H1 (cell line): ENCODE results near the gene AGO3. TPM values are rescaled to one million over a fixed set of nuclear protein-coding genes. Genes with fewer than 3 reads are reported as not detected.

ENCODE experiments used
- CTCF ChIA-PET: fragments of 300-600 bp; sonication (Branson Sonifier 250); formaldehyde crosslinking; loops from one replicate; lab custom pipeline; 2021; ENCODE audit not compliant: partially characterized antibody; lab: Charles Lee
- POLR2A ChIA-PET: fragments of 300-600 bp; sonication (Branson Sonifier 250); formaldehyde crosslinking; loops from one replicate; lab custom pipeline; 2021; ENCODE audit warnings: inconsistent platforms; ENCODE audit not compliant: partially characterized antibody; lab: Charles Lee
- DNase-seq, 2 experiments: peaks; one replicate each; pipeline versions ENCODE4 v3.0.0 to v3.0.0-alpha.2; 2010 to 2022; ENCODE audit warnings: low spot score in 2 of 2, low read depth in 1 of 2, mixed read lengths in 1 of 2
- FAIRE-seq: peaks from 2 replicates; lab custom pipeline; 2011; peaks lifted over from hg19 to GRCh38; lab: Jason Lieb, UNC
- H2AFZ ChIP-seq: 2 replicates; pipeline ENCODE4 v1.8.1; 2012; ENCODE audit warnings: low read length, inconsistent platforms
- H2AK5ac ChIP-seq: 2 replicates; pipeline ENCODE4 v1.6.1; 2013; ENCODE audit warnings: low read depth, low read length
- H2BK120ac ChIP-seq: replicated peaks from 2 replicates; pipeline ENCODE3; 2013; ENCODE audit warnings: low read depth, low read length, inconsistent platforms
- H2BK12ac ChIP-seq: 2 replicates; pipeline ENCODE4 v1.6.1; 2013; ENCODE audit warnings: low read depth, low read length
- H2BK15ac ChIP-seq: 2 replicates; pipeline ENCODE4 v1.6.1; 2013; ENCODE audit warnings: low read length
- H2BK20ac ChIP-seq: 2 replicates; pipeline ENCODE4 v1.6.1; 2013; ENCODE audit warnings: low read length
- H2BK5ac ChIP-seq: 2 replicates; pipeline ENCODE4 v1.6.1; 2013; ENCODE audit warnings: low read depth, low read length
- H3K14ac ChIP-seq: 2 replicates; pipeline ENCODE4 v1.6.1; 2013; ENCODE audit warnings: inconsistent platforms; ENCODE audit not compliant: insufficient read length
- H3K18ac ChIP-seq: 2 replicates; pipeline ENCODE4 v1.6.1; 2013; ENCODE audit warnings: low read length; ENCODE audit errors: extremely low read depth
- H3K23ac ChIP-seq: 2 replicates; pipeline ENCODE4 v1.6.1; 2013; ENCODE audit warnings: inconsistent platforms; ENCODE audit not compliant: insufficient read length
- H3K23me2 ChIP-seq: 2 replicates; pipeline ENCODE4 v1.6.1; 2013; ENCODE audit warnings: low read depth, low read length
- H3K27ac ChIP-seq: 2 replicates; pipeline ENCODE4 v1.6.1; 2011; ENCODE audit warnings: low read depth, low read length, inconsistent platforms
- H3K27me3 ChIP-seq, 4 experiments: replicated peaks in 1 of 4; 1 replicate in 1 of 4; 2 replicates in 3 of 4; pipeline versions ENCODE4 v1.6.1 to v1.8.1; 2011 to 2013; ENCODE audit warnings: low read length in 3 of 4, mild to moderate bottlenecking in 3 of 4, inconsistent platforms in 2 of 4, mixed read lengths in 2 of 4, moderate library complexity in 1 of 4; ENCODE audit not compliant: control insufficient read depth in 3 of 4, insufficient read depth in 3 of 4; ENCODE audit errors: extremely low read depth in 1 of 4
- H3K36me3 ChIP-seq, 4 experiments: 2 replicates each; pipeline versions ENCODE4 v1.6.1 to v1.8.1; 2011 to 2013; ENCODE audit warnings: mild to moderate bottlenecking in 4 of 4, low read length in 3 of 4, moderate library complexity in 2 of 4, control low read depth in 1 of 4, inconsistent platforms in 1 of 4; ENCODE audit not compliant: insufficient read depth in 4 of 4, control insufficient read depth in 2 of 4
- H3K4ac ChIP-seq: replicated peaks from 2 replicates; pipeline ENCODE3; 2013; ENCODE audit warnings: low read length, low read depth, mixed read lengths, inconsistent platforms; ENCODE audit not compliant: insufficient read length
- H3K4me1 ChIP-seq, 4 experiments: replicated peaks in 1 of 4; 1 replicate in 1 of 4; 2 replicates in 3 of 4; pipeline versions ENCODE4 v1.6.1 to v1.8.1; 2011 to 2013; ENCODE audit warnings: low read length in 3 of 4, inconsistent platforms in 2 of 4, mixed read lengths in 1 of 4; ENCODE audit not compliant: insufficient read depth in 4 of 4, control insufficient read depth in 3 of 4
- H3K4me2 ChIP-seq, 2 experiments: 2 replicates each; pipeline versions ENCODE4 v1.6.1 to v1.8.1; 2011 to 2013; ENCODE audit warnings: low read depth in 2 of 2, low read length in 2 of 2, control low read depth in 1 of 2, inconsistent platforms in 1 of 2, mild to moderate bottlenecking in 1 of 2; ENCODE audit not compliant: insufficient read depth in 1 of 2
- H3K4me3 ChIP-seq, 4 experiments: fragments of 200-600, 300-600 bp in 1 of 4; sonication (generic), shearing (Covaris generic), sonication (Bioruptor Twin) in 1 of 4; 2 replicates each; pipeline versions ENCODE4 v1.5.1 to v1.8.1; 2011 to 2016; ENCODE audit warnings: low read length in 4 of 4, low read depth in 3 of 4, control low read depth in 2 of 4, inconsistent platforms in 2 of 4, mild to moderate bottlenecking in 2 of 4, mixed read lengths in 1 of 4, moderate library complexity in 1 of 4; ENCODE audit not compliant: insufficient read depth in 2 of 4; ENCODE audit errors: extremely low read depth in 1 of 4
- H3K56ac ChIP-seq: replicated peaks from 2 replicates; pipeline ENCODE3; 2013; ENCODE audit warnings: low read depth, mild to moderate bottlenecking, mixed read lengths, low read length, inconsistent platforms; ENCODE audit not compliant: insufficient read length
- H3K79me1 ChIP-seq: 2 replicates; pipeline ENCODE4 v1.6.1; 2013; ENCODE audit warnings: low read depth, low read length, control low read depth
- H3K79me2 ChIP-seq, 2 experiments: 2 replicates each; pipeline versions ENCODE4 v1.6.1 to v1.8.1; 2012 to 2013; ENCODE audit warnings: low read length in 2 of 2, mild to moderate bottlenecking in 2 of 2, inconsistent platforms in 1 of 2; ENCODE audit not compliant: insufficient read depth in 2 of 2, control insufficient read depth in 1 of 2
- H3K9ac ChIP-seq, 4 experiments: replicated peaks in 1 of 4; 1 replicate in 1 of 4; 2 replicates in 3 of 4; pipeline versions ENCODE4 v1.6.1 to v1.8.1; 2011 to 2013; ENCODE audit warnings: low read depth in 3 of 4, low read length in 3 of 4, control low read depth in 2 of 4, mild to moderate bottlenecking in 2 of 4, moderate library complexity in 2 of 4, inconsistent platforms in 1 of 4; ENCODE audit errors: extremely low read depth in 1 of 4
- H3K9me3 ChIP-seq, 2 experiments: 2 replicates each; pipeline versions ENCODE4 v1.6.1 to v1.8.1; 2012 to 2013; ENCODE audit warnings: mild to moderate bottlenecking in 2 of 2, moderate library complexity in 2 of 2, control low read depth in 1 of 2, inconsistent platforms in 1 of 2, low read depth in 1 of 2, low read length in 1 of 2, mixed read lengths in 1 of 2; ENCODE audit not compliant: insufficient read depth in 2 of 2
- H4K20me1 ChIP-seq, 2 experiments: replicated peaks in 1 of 2; 2 replicates each; pipeline versions ENCODE3 to v1.8.1; 2011 to 2013; ENCODE audit warnings: inconsistent platforms in 2 of 2, low read length in 2 of 2, mild to moderate bottlenecking in 1 of 2; ENCODE audit not compliant: insufficient read depth in 2 of 2, control insufficient read depth in 1 of 2
- H4K5ac ChIP-seq: 2 replicates; pipeline ENCODE4 v1.6.1; 2013; ENCODE audit warnings: low read length, low read depth, mixed read lengths, inconsistent platforms; ENCODE audit not compliant: insufficient read length
- H4K8ac ChIP-seq: 2 replicates; pipeline ENCODE4 v1.8.0; 2013; ENCODE audit warnings: mild to moderate bottlenecking, moderate library complexity, low read length, inconsistent platforms; ENCODE audit not compliant: insufficient read depth; ENCODE audit errors: extremely low read depth
- H4K91ac ChIP-seq: replicated peaks from 2 replicates; pipeline ENCODE3; 2013; ENCODE audit warnings: low read length, mixed read lengths, inconsistent platforms; ENCODE audit not compliant: insufficient read length
- GABPA ChIP-seq: IDR thresholded peaks from 2 replicates; pipeline ENCODE4 v1.6.1; 2011; ENCODE audit warnings: mild to moderate bottlenecking, low read length, moderate library complexity, borderline replicate concordance; ENCODE audit not compliant: insufficient read depth
- WGBS, 2 experiments: shearing (Covaris generic) in 1 of 2; methylation state at CpG; one replicate each; pipeline versions ENCODE4 v1.1.6 to v1.1.7; 2013 to 2015; ENCODE audit warnings: low lambda C conversion rate in 2 of 2, mixed read lengths in 2 of 2, inconsistent platforms in 1 of 2, low coverage in 1 of 2, missing lambda C conversion rate in 1 of 2; ENCODE audit not compliant: insufficient replicate concordance in 2 of 2, insufficient coverage in 1 of 2, insufficient read length in 1 of 2; ENCODE audit errors: extremely low coverage in 1 of 2, missing lambda C conversion rate in 1 of 2; 5-methylcytosine and 5-hydroxymethylcytosine counted together
- polyA plus RNA-seq, 7 experiments: library from polyadenylated mRNA; depleted of rRNA in 3 of 7; stranded (reverse) in 5 of 7; unstranded in 2 of 7; fragments of >200 nt in 5 of 7; fragments of 200-250 nt in 2 of 7; gene quantifications; 1 replicate in 5 of 7; 2 replicates in 1 of 7; 4 replicates in 1 of 7; pipeline versions ENCODE4 v1.2.1 to v1.2.3, GENCODE V29; 2011 to 2013; ENCODE audit warnings: missing spikeins in 2 of 7, mixed read lengths in 2 of 7
- total RNA-seq: library from RNA; stranded (reverse); fragmentation: NEBNext Ultra II Directional; extraction: Animal tissue kit (Norgen Biotek cat#: 25700); gene quantifications from 2 replicates; pipeline ENCODE4 v1.2.1, GENCODE V29; 2021

Gene AGO3
- total and polyA plus RNA-seq, 2 of the 8 experiments (the other 6 are each of a cell fraction or from before 2014, with no cell fraction given): 10.7 to 26.4 TPM

GRCh38 chr1:35915693-35916092 lies 15.2 kb upstream of the AGO3 start:
- no peaks in the 10 kb centered on the region for H3K79me1 ChIP-seq
- no peak overlapping the region for H2BK20ac ChIP-seq
- H2BK5ac ChIP-seq: no peak overlapping the region
- H3K27ac ChIP-seq: no peak overlapping the region
- no peak overlapping the region for H3K4me2 ChIP-seq
- H3K9ac ChIP-seq: no peak overlapping the region
- no peak overlapping the region for H2BK12ac ChIP-seq
- no peak for FAIRE-seq
- POLR2A ChIA-PET: interaction anchor here (2.7 kb wide), 1 partner anchor 12 kb away, joined by 12 read pairs; no protein-coding TSS in a partner anchor
- no peak overlapping the region for H3K18ac ChIP-seq
- no peak for DNase-seq
- TF ChIP-seq GABPA: no peak
- 90% methylated on average over 2 of the region's 2 CpGs; no CpG with 5 or more reads in 1 of the 2 experiments for WGBS, 2 experiments
- H4K91ac ChIP-seq: no peak overlapping the region
- H3K4me1 ChIP-seq: no peaks in the 10 kb centered on the region
- H4K8ac ChIP-seq: no peak overlapping the region
- no peak overlapping the region for H2AK5ac ChIP-seq
- H3K36me3 ChIP-seq: peaks cover 36 to 74% (median 62%) of the 10 kb centered on the region in 4 experiments
- H4K5ac ChIP-seq: no peak overlapping the region
- no peak overlapping the region for H3K56ac ChIP-seq
- H2BK120ac ChIP-seq: no peak overlapping the region
- H3K23me2 ChIP-seq: no peaks in the 10 kb centered on the region
- no peaks in the 10 kb centered on the region for H3K9me3 ChIP-seq
- H3K4ac ChIP-seq: no peak overlapping the region
- H3K14ac ChIP-seq: no peak overlapping the region
- no peaks in the 10 kb centered on the region for H3K79me2 ChIP-seq
- H3K4me3 ChIP-seq: no peak overlapping the region
- H2AFZ ChIP-seq: no peak overlapping the region
- H2BK15ac ChIP-seq: no peak overlapping the region
- peaks cover 0 to 13% of the 10 kb centered on the region in 2 experiments for H4K20me1 ChIP-seq
- H3K27me3 ChIP-seq: no peaks in the 10 kb centered on the region; a peak in 1 of 7 replicates
- CTCF ChIA-PET: interaction anchor here (0.6 to 1.2 kb wide), 2 partner anchors 16 to 33 kb away, joined by 3 read pairs; partner anchors contain the start of gene AGO1
- H3K23ac ChIP-seq: no peak overlapping the region
